ENCODE measurements around the gene CCDC201.

CCDC201 gene, protein sequence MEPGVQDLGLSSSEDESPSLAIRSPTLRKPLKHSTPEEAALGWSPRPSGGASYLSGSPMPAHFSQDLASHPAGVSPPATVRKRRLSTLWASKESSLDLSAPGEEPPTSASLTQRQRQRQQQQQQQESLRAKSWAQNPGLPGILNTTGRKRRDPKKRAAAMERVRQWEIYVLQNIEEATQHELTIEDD

DNA sequence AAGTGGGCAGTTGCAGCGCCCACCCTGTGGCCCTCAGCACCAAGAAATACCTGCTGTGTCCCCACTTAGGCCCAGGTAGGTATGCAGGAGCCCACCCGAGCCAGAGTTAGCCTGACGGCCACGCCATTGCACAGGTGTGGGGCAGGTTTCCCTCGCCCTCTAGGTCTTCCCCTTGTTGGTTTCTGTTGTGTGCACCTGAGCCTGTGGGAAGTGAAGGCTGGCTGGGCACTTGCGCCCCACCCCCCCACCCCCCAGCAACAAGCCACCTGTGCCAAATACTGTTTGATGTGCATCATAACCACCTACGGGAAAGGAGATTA, at the start of gene CCDC201:
Gene CCDC201 (minus strand): TSS at position 48 of the 320 bp plus-strand sequence. CDS start 75 bp downstream, outside the sequence.
- no peaks in the 10 kb centered on the region for H3K79me2 ChIP-seq
- no peak within 1 kb of the TSS for H2AFZ ChIP-seq
- H3K4me1 ChIP-seq = no peaks in the 10 kb centered on the region
- no peak within 1 kb of the TSS for H3K4me2 ChIP-seq (ENCODE audit: low read length)
- no peaks in the 10 kb centered on the region for H3K9me3 ChIP-seq (ENCODE audit: control insufficient read depth, low read length)
- H3K27me3 ChIP-seq (ENCODE audit: control insufficient read depth, insufficient read depth, low read length) = no peaks in the 10 kb centered on the region
- TF ChIP-seq, protein P1, sequence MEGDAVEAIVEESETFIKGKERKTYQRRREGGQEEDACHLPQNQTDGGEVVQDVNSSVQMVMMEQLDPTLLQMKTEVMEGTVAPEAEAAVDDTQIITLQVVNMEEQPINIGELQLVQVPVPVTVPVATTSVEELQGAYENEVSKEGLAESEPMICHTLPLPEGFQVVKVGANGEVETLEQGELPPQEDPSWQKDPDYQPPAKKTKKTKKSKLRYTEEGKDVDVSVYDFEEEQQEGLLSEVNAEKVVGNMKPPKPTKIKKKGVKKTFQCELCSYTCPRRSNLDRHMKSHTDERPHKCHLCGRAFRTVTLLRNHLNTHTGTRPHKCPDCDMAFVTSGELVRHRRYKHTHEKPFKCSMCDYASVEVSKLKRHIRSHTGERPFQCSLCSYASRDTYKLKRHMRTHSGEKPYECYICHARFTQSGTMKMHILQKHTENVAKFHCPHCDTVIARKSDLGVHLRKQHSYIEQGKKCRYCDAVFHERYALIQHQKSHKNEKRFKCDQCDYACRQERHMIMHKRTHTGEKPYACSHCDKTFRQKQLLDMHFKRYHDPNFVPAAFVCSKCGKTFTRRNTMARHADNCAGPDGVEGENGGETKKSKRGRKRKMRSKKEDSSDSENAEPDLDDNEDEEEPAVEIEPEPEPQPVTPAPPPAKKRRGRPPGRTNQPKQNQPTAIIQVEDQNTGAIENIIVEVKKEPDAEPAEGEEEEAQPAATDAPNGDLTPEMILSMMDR (IDR thresholded peaks at IDR 0.05) = no peak
- no peak within 1 kb of the TSS for H3K9ac ChIP-seq
- no peak within 1 kb of the TSS for H3K4me3 ChIP-seq (ENCODE audit: low read depth, low read length)
- H3K27ac ChIP-seq = no peak within 1 kb of the TSS
- no peaks in the 10 kb centered on the region for H3K36me3 ChIP-seq (ENCODE audit: control insufficient read depth, insufficient read depth, low read length)

DNA sequence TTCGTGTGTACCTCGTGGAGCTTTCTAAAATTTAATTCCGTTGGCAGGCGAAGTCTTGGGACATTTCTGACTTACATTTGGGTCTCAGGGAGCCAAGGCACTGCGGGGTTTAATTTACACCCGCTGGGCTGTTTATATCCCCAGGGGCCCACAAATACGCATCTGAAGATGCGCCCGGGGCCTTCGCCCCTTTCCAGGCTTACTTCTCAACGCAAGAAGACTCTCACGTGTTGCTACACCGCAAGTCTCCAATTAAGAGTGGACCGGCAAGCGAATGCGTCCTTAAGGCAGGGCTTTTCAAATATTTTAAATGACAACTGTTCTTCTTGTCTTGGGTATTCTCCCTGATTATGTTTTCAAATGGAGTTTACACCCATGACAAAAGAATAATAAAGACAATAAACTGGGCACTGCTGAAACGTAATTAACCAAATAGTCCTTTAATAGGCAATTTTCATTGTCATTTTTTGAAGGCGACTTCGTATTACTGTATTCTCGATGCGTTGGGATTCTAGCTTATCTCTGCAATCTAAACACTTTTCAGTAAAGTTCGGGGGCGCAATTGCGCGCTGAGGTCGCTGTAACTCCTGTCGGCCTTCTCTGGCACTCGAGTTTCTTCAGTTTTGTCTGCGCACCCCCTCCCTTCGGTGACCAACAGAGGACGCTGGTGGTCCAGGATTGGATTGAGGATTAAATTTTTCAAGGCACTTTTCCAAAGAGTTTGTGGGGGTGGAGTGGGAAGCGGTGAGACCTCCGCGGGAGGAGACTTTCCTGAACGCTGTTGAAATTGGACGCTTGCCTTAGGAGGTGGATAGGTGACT, 49.0 kb upstream of the CCDC201 start:
- Histone ChIP-seq H3K79me2 (no peaks in the 10 kb centered on the region), H3K9ac (no peak overlapping the region), H3K27ac (no peak overlapping the region), H2AFZ (no peak overlapping the region), H3K9me3 (ENCODE audit: control insufficient read depth, low read length) (no peaks in the 10 kb centered on the region), H3K27me3 (ENCODE audit: control insufficient read depth, insufficient read depth, low read length) (no peaks in the 10 kb centered on the region), H3K4me1 (peaks cover 2% of the 10 kb centered on the region), H3K4me3 (ENCODE audit: low read depth, low read length) (peak overlapping the region; percentile 41), H3K4me2 (ENCODE audit: low read length) (peak overlapping the region; percentile 40), H3K36me3 (ENCODE audit: control insufficient read depth, insufficient read depth, low read length) (no peaks in the 10 kb centered on the region)
- TF ChIP-seq, protein P1 (IDR thresholded peaks at IDR 0.05) = peak; percentile 35

DNA sequence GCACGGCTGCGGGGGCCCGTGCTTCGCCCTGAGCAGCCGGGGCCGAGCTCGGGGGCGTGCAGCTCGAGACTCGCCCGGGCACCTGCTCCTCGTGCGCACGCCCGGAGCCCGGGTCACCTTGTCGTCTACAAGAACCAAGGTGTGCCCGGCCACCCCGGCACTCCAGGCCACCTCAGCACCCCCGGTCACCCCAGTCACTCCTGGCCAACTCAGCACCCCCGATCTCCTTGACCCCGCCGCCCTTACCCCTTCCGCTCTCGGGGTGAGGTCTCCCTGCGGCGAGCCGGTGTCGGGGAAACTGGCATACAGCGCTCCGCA, 48.5 kb upstream of the CCDC201 start:
- Histone ChIP-seq H3K9ac (no peak overlapping the region), H3K27me3 (ENCODE audit: control insufficient read depth, insufficient read depth, low read length) (no peaks in the 10 kb centered on the region), H3K79me2 (no peaks in the 10 kb centered on the region), H3K4me3 (ENCODE audit: low read depth, low read length) (peak overlapping the region; percentile 41), H3K27ac (no peak overlapping the region), H3K36me3 (ENCODE audit: control insufficient read depth, insufficient read depth, low read length) (no peaks in the 10 kb centered on the region), H3K4me1 (peaks cover 2% of the 10 kb centered on the region), H2AFZ (no peak overlapping the region), H3K4me2 (ENCODE audit: low read length) (peak overlapping the region; percentile 39), H3K9me3 (ENCODE audit: control insufficient read depth, low read length) (no peaks in the 10 kb centered on the region)
- TF ChIP-seq, protein P1 (IDR thresholded peaks at IDR 0.05) = no peak

DNA sequence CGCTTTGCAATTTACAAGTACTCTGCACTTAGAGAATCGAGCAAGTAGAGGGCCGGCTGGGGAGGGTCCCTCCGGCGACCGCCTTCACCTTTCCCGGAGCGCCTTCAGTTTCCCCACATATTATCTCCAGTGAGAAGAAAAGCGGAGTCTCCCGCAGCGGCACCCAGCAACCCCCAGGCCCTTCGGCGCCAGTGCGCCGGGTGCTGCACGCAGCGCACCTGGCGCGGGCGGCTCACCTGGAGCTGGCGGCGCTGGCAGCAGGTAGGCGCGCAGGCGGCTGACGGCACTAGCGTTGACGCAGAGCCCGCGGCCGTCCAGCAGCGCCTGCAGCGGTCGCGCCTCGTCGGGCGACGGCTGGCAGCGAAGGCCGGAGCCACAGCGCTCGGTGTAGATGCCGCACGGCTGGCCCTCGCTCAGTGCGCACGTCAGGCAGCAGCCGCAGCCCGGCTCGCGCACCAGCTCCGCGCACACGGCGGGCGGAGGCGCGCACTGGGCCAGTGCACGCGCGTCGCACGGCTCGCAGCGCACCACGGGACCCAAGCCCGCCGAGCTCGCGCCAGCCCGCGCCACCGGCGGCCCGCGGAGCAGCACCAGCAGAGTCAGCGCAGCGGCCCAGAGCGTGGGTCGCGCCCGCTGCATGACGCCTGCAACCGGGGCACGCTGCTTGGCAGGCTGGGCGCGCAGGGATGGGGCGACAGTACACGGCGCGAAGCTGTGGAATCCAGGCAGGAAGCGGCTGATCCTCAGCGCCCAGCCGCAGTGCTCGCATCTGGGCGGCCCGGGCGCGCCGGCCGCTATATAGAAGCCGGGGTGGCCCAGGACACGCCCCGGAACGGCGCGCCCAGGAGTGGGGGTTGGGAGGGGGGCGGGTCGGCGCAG, 47.9 kb upstream of the CCDC201 start, which contains the start of gene IGFBP3:
Gene IGFBP3 (minus strand): TSS at position 771 of the 879 bp plus-strand sequence. CDS start 132 bp downstream, at position 639.
- peaks cover 2% of the 10 kb centered on the region for H3K4me1 ChIP-seq
- H3K9ac ChIP-seq = no peak within 1 kb of the TSS
- no peaks in the 10 kb centered on the region for H3K27me3 ChIP-seq (ENCODE audit: control insufficient read depth, insufficient read depth, low read length)

More for the DNA sequence above, 47.9 kb upstream of the CCDC201 start, which contains the start of gene IGFBP3:
- H3K4me2 ChIP-seq (ENCODE audit: low read length) = peak within 1 kb of the TSS; percentile 40
- H3K36me3 ChIP-seq (ENCODE audit: control insufficient read depth, insufficient read depth, low read length) = no peaks in the 10 kb centered on the region
- TF ChIP-seq, protein P1 (IDR thresholded peaks at IDR 0.05) = no peak
- no peaks in the 10 kb centered on the region for H3K9me3 ChIP-seq (ENCODE audit: control insufficient read depth, low read length)
- peak within 1 kb of the TSS; percentile 41 for H3K4me3 ChIP-seq (ENCODE audit: low read depth, low read length)
- H3K27ac ChIP-seq = no peak within 1 kb of the TSS
- no peaks in the 10 kb centered on the region for H3K79me2 ChIP-seq
- H2AFZ ChIP-seq = peak within 1 kb of the TSS; percentile 43
